Ectodermal cell (in vitro differentiated cells): Measurements from ENCODE around the gene ATP13A1.

Experiments used
- H3K27ac ChIP-seq: 2 replicates; pipeline ENCODE4 v1.7.0; 2013; ENCODE audit warnings: mild to moderate bottlenecking, low read depth, low read length; ENCODE audit not compliant: insufficient read depth, poor library complexity, severe bottlenecking
- H3K27me3 ChIP-seq: 2 replicates; pipeline ENCODE4 v1.7.0; 2013; ENCODE audit warnings: mild to moderate bottlenecking, low read length; ENCODE audit not compliant: insufficient read depth, control insufficient read depth, poor library complexity, severe bottlenecking
- H3K36me3 ChIP-seq: one replicate; pipeline ENCODE4 v1.7.0; 2013; ENCODE audit warnings: low read length; ENCODE audit not compliant: control insufficient read depth, insufficient read depth
- H3K4me1 ChIP-seq: one replicate; pipeline ENCODE4 v1.7.0; 2013; ENCODE audit warnings: low read length; ENCODE audit not compliant: control insufficient read depth, insufficient read depth
- H3K4me3 ChIP-seq: 2 replicates; pipeline ENCODE4 v1.7.0; 2013; ENCODE audit warnings: low read depth, low read length, control low read depth; ENCODE audit not compliant: insufficient read depth
- H3K9me3 ChIP-seq: 2 replicates; pipeline ENCODE4 v1.7.0; 2013; ENCODE audit warnings: mild to moderate bottlenecking, low read length, moderate library complexity; ENCODE audit not compliant: control insufficient read depth
- WGBS, 2 experiments: methylation state at CpG; one replicate each; pipeline ENCODE4 v1.1.7; 2013; ENCODE audit warnings: missing lambda C conversion rate in 2 of 2; 5-methylcytosine and 5-hydroxymethylcytosine counted together

ATP13A1 gene

GRCh38 chr19:19655051-19655594 lies 8.4 kb downstream of the ATP13A1 start:
- 96% methylated on average over 22 of the region's 22 CpGs for WGBS, 2 experiments

DNA sequence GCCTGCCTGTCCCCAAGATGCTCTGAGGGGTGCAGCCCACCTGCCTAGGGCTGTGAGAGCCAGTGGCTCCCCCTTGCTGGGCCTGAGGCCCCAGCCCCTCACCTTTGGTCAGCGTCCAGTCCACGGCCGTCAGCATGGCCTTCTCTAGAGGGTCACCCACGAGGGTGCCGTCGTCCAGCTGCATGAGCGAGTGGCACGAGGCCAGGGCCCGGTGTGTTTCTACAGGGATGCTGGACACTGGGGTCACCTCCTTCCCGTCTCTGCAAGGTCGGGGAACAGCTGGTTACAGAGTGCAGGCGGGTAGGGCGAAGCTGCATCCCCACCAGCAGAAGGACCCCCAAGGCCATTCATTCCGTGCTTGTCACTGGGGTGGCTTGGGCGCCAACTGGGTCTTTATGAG lies 9.0 kb downstream of the ATP13A1 start:
- H3K27ac ChIP-seq, result no peak overlapping the region
- WGBS, 2 experiments, result 94 to 96% methylated on average over 15 of the region's 15 CpGs
- peaks cover 77% of the 10 kb centered on the region for H3K36me3 ChIP-seq
- no peaks in the 10 kb centered on the region for H3K27me3 ChIP-seq
- no peaks in the 10 kb centered on the region for H3K4me1 ChIP-seq
- no peaks in the 10 kb centered on the region for H3K9me3 ChIP-seq
- no peak overlapping the region for H3K4me3 ChIP-seq

More at GRCh38 chr19:19655051-19655594, 8.4 kb downstream of the ATP13A1 start:
- H3K4me1 ChIP-seq, result no peaks in the 10 kb centered on the region
- H3K9me3 ChIP-seq, result no peaks in the 10 kb centered on the region
- H3K27ac ChIP-seq, result no peak overlapping the region
- H3K27me3 ChIP-seq, result no peaks in the 10 kb centered on the region
- no peak overlapping the region for H3K4me3 ChIP-seq
- H3K36me3 ChIP-seq, result peaks cover 74% of the 10 kb centered on the region

GRCh38 chr19:19653597-19654147 lies 9.8 kb downstream of the ATP13A1 start:
- Histone ChIP-seq H3K27ac (no peak overlapping the region), H3K4me3 (no peak overlapping the region), H3K9me3 (no peaks in the 10 kb centered on the region), H3K27me3 (no peaks in the 10 kb centered on the region), H3K4me1 (no peaks in the 10 kb centered on the region), H3K36me3 (peaks cover 74% of the 10 kb centered on the region)
- 95 to 96% methylated on average over 23 of the region's 23 CpGs for WGBS, 2 experiments

DNA sequence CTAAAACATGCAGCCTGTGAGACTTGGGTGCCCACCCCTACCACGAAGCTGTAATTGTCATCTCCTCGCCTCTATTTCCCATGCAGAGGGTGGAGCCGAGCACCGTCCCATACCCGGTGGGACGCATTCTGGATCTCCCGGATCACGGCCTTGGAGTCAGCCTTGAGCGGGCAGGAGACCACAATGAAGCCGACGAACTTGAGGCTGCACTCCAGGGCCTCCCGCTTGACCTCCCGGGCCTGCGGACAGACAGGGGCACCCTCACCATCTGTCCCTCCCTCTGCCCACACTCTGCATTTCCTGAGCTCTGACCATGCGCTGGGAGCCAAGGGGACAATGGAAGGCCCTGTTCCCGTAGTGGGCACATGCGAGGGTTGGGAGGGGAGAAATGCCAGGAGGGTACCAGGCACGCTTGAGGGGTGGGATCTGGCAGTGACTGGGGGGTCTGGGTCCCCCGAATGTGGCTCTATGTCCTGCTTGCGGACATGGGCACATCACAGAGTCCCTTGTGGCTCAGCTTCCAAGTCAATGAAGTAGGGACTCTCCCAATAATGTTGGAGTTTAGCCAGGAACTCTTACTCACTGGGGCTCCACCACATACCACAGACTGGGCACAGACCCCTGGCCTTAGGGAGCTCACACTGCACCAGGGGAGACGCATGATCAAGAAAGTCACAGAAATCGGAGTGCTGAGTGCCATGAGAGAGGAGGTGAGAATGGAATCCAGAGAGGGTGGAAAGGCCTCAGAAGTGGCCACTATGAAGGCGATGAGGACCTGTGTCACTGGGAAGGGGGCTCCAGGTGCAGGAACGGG lies 10.8 kb downstream of the ATP13A1 start:
- H3K27me3 ChIP-seq, result no peaks in the 10 kb centered on the region
- H3K9me3 ChIP-seq, result no peaks in the 10 kb centered on the region
- H3K4me3 ChIP-seq, result no peak overlapping the region
- H3K4me1 ChIP-seq, result no peaks in the 10 kb centered on the region
- peaks cover 66% of the 10 kb centered on the region for H3K36me3 ChIP-seq
- no peak overlapping the region for H3K27ac ChIP-seq
- 95 to 96% methylated on average over 24 of the region's 24 CpGs for WGBS, 2 experiments

DNA sequence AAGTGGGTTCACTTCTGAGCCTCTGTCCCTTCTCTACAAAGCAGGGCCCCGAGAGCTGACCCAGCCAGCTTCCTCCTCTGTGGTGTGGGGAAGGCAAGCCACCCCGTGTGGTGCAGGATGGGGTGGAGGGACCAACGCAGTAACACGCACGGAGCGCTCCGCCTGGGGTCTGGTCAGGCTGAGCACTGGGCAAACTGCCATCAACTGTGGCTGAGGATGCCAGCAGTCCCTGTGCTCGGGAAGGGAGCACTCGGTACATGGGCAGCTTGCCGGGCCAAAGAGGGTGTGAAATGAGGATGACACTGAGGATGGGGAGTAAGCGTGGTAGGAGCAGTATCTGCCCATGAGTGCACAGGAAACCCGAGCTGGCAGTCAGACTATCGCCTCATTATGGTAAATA lies 12.4 kb downstream of the ATP13A1 start:
- no peak overlapping the region for H3K4me3 ChIP-seq
- WGBS, 2 experiments, result 94 to 98% methylated on average over 13 of the region's 13 CpGs
- H3K9me3 ChIP-seq, result no peaks in the 10 kb centered on the region
- peaks cover 70% of the 10 kb centered on the region for H3K36me3 ChIP-seq
- no peaks in the 10 kb centered on the region for H3K27me3 ChIP-seq
- H3K4me1 ChIP-seq, result no peaks in the 10 kb centered on the region
- no peak overlapping the region for H3K27ac ChIP-seq

GRCh38 chr19:19650331-19650730 lies 13.1 kb downstream of the ATP13A1 start:
- no peaks in the 10 kb centered on the region for H3K27me3 ChIP-seq
- no peak overlapping the region for H3K27ac ChIP-seq
- H3K4me3 ChIP-seq, result no peak overlapping the region
- no peaks in the 10 kb centered on the region for H3K4me1 ChIP-seq
- H3K36me3 ChIP-seq, result peaks cover 66% of the 10 kb centered on the region
- H3K9me3 ChIP-seq, result no peaks in the 10 kb centered on the region
- WGBS, 2 experiments, result 95% methylated on average over 9 of the region's 9 CpGs

- Histone ChIP-seq H3K27me3 (no peaks in the 10 kb centered on the region), H3K9me3 (no peaks in the 10 kb centered on the region), H3K4me3 (no peak overlapping the region), H3K4me1 (no peaks in the 10 kb centered on the region), H3K27ac (no peak overlapping the region), H3K36me3 (peaks cover 64% of the 10 kb centered on the region)
- WGBS, 2 experiments, result 95 to 97% methylated on average over 22 of the region's 22 CpGs
These were observed 13.9 kb downstream of the ATP13A1 start for GRCh38 chr19:19649580-19649995.

DNA sequence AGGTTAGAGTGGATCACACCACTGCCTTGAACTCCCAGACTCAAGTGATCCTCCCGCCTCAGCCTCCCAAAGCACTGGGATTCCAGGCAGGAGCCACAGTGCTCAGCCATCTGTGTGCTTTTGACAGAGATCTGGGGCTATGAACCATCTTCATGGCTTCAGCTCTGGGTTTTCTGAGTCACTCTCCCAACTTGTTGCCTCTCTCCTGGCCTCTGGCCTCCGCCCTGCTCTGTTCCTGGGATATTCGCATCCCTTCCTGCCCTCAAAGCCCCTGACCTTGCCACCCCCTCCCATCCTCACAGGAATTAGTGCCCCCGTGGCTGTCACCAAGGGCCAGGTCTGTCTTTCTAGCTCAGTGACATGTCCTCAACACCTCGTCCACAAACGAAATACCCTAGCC lies 14.3 kb downstream of the ATP13A1 start:
- Histone ChIP-seq H3K9me3 (no peaks in the 10 kb centered on the region), H3K4me3 (no peak overlapping the region), H3K27ac (no peak overlapping the region), H3K27me3 (no peaks in the 10 kb centered on the region), H3K36me3 (peaks cover 60% of the 10 kb centered on the region), H3K4me1 (no peaks in the 10 kb centered on the region)
- 94 to 95% methylated on average over 6 of the region's 6 CpGs for WGBS, 2 experiments

GRCh38 chr19:19647037-19647835 lies 16.2 kb downstream of the ATP13A1 start:
- 96% methylated on average over 29 of the region's 29 CpGs for WGBS, 2 experiments
- Histone ChIP-seq H3K27ac (no peak overlapping the region), H3K9me3 (no peaks in the 10 kb centered on the region), H3K27me3 (peaks cover 9% of the 10 kb centered on the region), H3K4me1 (peaks cover 9% of the 10 kb centered on the region), H3K36me3 (peaks cover 46% of the 10 kb centered on the region), H3K4me3 (no peak overlapping the region)
